Activated CD8-positive, alpha-beta T cell treated with anti-CD3 and anti-CD28 coated beads for 36 hours (primary cell): Measurements from ENCODE around the gene DCN. TPM values are rescaled to one million over a fixed set of nuclear protein-coding genes. Genes with fewer than 3 reads are reported as not detected.

Experiments
- ATAC-seq: fragments of 200-7000 bp; cut with Tn5 transposase; one replicate; pipeline ENCODE4 v1.10.0; 2021; ENCODE audit warnings: mild to moderate bottlenecking, moderate library complexity
- CTCF ChIA-PET: fragments of 350-600 bp; sonication (Branson Sonifier 250); formaldehyde crosslinking; loops from one replicate; lab custom pipeline; 2021; ENCODE audit warnings: antibody characterized with exemption; lab: Charles Lee
- POLR2A ChIA-PET: fragments of 350-600 bp; sonication (Branson Sonifier 250); formaldehyde crosslinking; loops from one replicate; lab custom pipeline; 2021; ENCODE audit warnings: antibody characterized with exemption; lab: Charles Lee
- DNase-seq: peaks from one replicate; pipeline ENCODE4 v3.0.0-alpha.2; 2020
- H3K27ac Mint-ChIP-seq: one replicate; pipeline ENCODE4 v1.8.0; 2021; ENCODE audit warnings: mild to moderate bottlenecking, mixed read lengths
- H3K27me3 Mint-ChIP-seq: one replicate; pipeline ENCODE4 v1.8.0; 2021; ENCODE audit warnings: mixed read lengths
- H3K36me3 Mint-ChIP-seq: one replicate; pipeline ENCODE4 v1.8.0; 2021; ENCODE audit warnings: low read depth, mixed read lengths
- H3K4me1 Mint-ChIP-seq: one replicate; pipeline ENCODE4 v1.8.0; 2021; ENCODE audit warnings: low read depth, mixed read lengths
- H3K4me3 Mint-ChIP-seq: one replicate; pipeline ENCODE4 v1.8.0; 2021; ENCODE audit warnings: mild to moderate bottlenecking, moderate library complexity, mixed read lengths
- H3K9me3 Mint-ChIP-seq: one replicate; pipeline ENCODE4 v1.8.0; 2021; ENCODE audit warnings: mixed read lengths
- intact Hi-C: fragments of 100-400 bp; cut with micrococcal nuclease; formaldehyde crosslinking; loops from one replicate; pipeline ENCODE4 v1.10.0; 2022
- total RNA-seq, 2 experiments: library from RNA; stranded (reverse); gene quantifications; one replicate each; pipeline ENCODE4 v1.2.3, GENCODE V29; 2021
- TF ChIP-seq, protein P1 (sequence below): fragments of 200-600 bp; IDR thresholded peaks from one replicate; pipeline ENCODE4 v1.8.0; 2022; ENCODE audit warnings: antibody characterized with exemption, mild to moderate bottlenecking

DCN gene
- total RNA-seq, 2 experiments from 2014 or later: not detected

DNA sequence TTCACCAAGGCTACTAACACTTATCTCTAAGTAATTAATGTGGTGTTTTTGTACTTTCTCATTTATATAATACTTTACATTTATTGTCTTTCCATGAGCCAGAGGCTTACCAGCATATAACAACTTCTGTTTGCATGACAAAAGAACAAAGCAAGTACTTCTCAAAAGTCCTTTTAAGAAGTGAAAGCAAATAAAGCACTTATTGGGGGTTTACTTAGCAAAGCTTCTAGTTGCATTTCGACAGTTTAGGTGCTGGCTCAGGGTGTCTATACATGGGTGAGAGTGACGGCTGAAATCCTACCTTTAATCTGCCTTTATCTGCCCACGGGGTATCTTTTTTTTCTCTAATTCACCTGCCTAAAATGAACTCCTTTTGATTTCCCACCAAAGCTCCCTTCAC, 21.0 kb upstream of the DCN start:
- intact Hi-C loops: no loop called here
- ChIA-PET CTCF (no interaction called here), POLR2A (no interaction called here)
- Mint-ChIP-seq H3K4me3 (no peak overlapping the region), H3K9me3 (peaks cover 1% of the 10 kb centered on the region), H3K36me3 (no peaks in the 10 kb centered on the region), H3K4me1 (no peaks in the 10 kb centered on the region), H3K27ac (no peak overlapping the region), H3K27me3 (peaks cover 2% of the 10 kb centered on the region)
- TF ChIP-seq, protein P1, sequence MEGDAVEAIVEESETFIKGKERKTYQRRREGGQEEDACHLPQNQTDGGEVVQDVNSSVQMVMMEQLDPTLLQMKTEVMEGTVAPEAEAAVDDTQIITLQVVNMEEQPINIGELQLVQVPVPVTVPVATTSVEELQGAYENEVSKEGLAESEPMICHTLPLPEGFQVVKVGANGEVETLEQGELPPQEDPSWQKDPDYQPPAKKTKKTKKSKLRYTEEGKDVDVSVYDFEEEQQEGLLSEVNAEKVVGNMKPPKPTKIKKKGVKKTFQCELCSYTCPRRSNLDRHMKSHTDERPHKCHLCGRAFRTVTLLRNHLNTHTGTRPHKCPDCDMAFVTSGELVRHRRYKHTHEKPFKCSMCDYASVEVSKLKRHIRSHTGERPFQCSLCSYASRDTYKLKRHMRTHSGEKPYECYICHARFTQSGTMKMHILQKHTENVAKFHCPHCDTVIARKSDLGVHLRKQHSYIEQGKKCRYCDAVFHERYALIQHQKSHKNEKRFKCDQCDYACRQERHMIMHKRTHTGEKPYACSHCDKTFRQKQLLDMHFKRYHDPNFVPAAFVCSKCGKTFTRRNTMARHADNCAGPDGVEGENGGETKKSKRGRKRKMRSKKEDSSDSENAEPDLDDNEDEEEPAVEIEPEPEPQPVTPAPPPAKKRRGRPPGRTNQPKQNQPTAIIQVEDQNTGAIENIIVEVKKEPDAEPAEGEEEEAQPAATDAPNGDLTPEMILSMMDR: no peak
- ATAC-seq (no peak), DNase-seq (no peak)

DNA sequence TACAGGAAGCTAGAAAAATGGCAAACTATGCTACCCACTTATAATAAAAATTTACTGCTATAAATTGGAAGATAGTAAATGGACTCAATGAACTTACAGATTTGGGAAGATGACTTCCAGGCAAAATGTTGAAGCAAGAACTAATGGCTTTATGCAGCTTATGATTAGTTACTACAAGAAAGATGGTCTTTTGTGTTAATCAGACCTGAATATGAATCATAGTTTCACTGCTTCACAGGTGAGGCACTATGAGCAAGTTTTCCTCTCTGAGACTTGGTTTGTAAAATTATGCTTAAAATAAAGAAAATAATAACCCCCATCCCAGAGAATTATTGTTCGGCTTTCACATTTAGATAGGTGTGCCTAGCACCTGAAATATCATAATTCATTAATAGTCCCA, 19.8 kb upstream of the DCN start:
- ATAC-seq: no peak
- Mint-ChIP-seq H3K27ac (no peak overlapping the region), H3K4me3 (no peak overlapping the region), H3K27me3 (no peaks in the 10 kb centered on the region), H3K36me3 (no peaks in the 10 kb centered on the region), H3K9me3 (peaks cover 1% of the 10 kb centered on the region), H3K4me1 (no peaks in the 10 kb centered on the region)
- TF ChIP-seq, protein P1: no peak
- POLR2A ChIA-PET: no interaction called here
- intact Hi-C loops: no loop called here
- CTCF ChIA-PET: no interaction called here
- DNase-seq: no peak

DNA sequence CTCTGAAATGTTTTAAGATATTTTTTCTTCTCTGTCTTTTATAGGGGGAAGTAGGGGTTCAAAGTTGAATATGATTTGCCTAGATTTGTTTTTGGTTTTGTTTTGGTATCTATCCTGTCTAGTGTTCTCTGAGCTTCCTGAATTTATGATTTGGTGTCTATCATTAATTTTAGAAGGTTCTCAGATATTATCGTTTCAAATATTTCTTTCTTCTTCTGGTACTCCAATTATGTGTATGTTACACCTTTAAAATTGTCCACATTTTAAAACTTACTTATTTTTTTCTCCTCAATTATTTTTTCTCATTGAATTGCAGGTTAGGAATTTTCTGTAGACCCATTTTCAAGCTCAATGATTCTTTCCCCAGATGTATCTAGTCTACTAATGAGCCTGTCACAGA, 13.8 kb upstream of the DCN start:
- H3K4me3 Mint-ChIP-seq: no peak overlapping the region
- no peak overlapping the region for H3K27ac Mint-ChIP-seq
- H3K27me3 Mint-ChIP-seq: no peaks in the 10 kb centered on the region
- ATAC-seq (no peak), DNase-seq (no peak)
- no peaks in the 10 kb centered on the region for H3K4me1 Mint-ChIP-seq
- CTCF ChIA-PET: no interaction called here
- no peaks in the 10 kb centered on the region for H3K36me3 Mint-ChIP-seq
- POLR2A ChIA-PET: interaction anchor here (0.7 kb wide), 1 partner anchor 508 kb away, joined by 4 read pairs; no protein-coding TSS in a partner anchor
- TF ChIP-seq, protein P1: no peak
- H3K9me3 Mint-ChIP-seq: peaks cover 4% of the 10 kb centered on the region
- intact Hi-C loops: no loop called here

DNA sequence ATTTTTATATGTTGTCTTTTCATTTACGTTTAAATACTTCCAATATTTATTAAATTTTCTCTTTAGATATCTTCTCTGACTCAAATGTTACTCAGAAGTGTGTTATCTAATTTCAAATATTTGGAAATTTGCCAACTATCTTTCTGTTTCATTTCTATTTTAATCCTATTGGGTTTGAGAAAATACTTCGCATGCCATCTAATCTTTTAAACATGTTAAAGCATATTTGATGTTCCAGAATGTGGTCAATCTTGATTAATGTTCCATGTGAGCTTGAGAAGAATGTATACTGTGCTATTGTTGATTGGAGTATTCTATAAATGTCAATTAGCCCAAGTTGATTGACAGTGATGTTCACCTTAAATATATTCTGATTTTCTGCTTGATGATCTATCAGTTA, 11.9 kb upstream of the DCN start:
- no peak overlapping the region for H3K4me3 Mint-ChIP-seq
- TF ChIP-seq, protein P1: no peak
- H3K9me3 Mint-ChIP-seq: peaks cover 4% of the 10 kb centered on the region
- ATAC-seq (no peak), DNase-seq (no peak)
- no peaks in the 10 kb centered on the region for H3K36me3 Mint-ChIP-seq
- H3K27ac Mint-ChIP-seq: no peak overlapping the region
- no peaks in the 10 kb centered on the region for H3K4me1 Mint-ChIP-seq
- POLR2A ChIA-PET: no interaction called here
- peaks cover 1% of the 10 kb centered on the region for H3K27me3 Mint-ChIP-seq
- CTCF ChIA-PET: no interaction called here
- intact Hi-C loops: no loop called here

DNA sequence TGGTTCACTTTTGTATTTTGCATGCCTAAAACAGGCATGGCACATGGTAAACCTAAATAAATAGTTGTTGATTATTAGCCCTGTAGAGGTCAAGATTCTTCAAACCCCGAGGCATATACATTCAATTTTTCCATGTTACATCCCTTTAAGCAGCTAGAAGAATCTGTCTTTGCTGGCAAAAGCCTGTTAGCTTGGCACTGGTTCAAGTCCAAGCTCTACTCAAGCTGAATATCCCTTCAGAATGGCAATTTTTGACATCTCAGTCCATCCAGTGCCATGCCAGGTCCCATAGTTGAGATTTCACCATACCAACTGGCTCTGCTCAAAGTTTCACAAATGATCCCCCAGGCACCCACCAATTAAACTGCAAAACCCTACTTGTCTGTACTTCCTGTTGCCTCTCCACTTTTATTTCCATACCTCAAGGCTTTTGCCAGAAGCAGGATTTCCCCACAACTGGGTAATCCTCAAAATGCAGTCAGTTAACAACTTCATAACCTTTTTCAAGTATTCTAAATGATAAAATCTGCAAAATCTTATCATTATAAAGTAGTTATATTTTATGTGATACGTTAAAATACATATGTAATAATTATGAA, 9.0 kb upstream of the DCN start:
- Mint-ChIP-seq H3K36me3 (no peaks in the 10 kb centered on the region), H3K27ac (no peak overlapping the region), H3K4me3 (no peak overlapping the region), H3K27me3 (peaks cover 1% of the 10 kb centered on the region), H3K4me1 (no peaks in the 10 kb centered on the region), H3K9me3 (peaks cover 2% of the 10 kb centered on the region)
- ATAC-seq: no peak
- CTCF ChIA-PET: no interaction called here
- TF ChIP-seq, protein P1: no peak
- intact Hi-C loops: no loop called here
- no peak for DNase-seq
- POLR2A ChIA-PET: no interaction called here
